Embryonic facial prominence (tissue), 1 donor: ENCODE measurements around the gene SLC23A2.
"Not testable (repeated sequence)": the region's sequence is repeated elsewhere in the genome, so short reads cannot be mapped to it uniquely, and the experiment has no call there.

Experiments used
- DNase-seq: peaks from one replicate; pipeline ENCODE4 v3.0.0-alpha.2; 2016; ENCODE audit errors: extremely low spot score

Gene SLC23A2

DNA sequence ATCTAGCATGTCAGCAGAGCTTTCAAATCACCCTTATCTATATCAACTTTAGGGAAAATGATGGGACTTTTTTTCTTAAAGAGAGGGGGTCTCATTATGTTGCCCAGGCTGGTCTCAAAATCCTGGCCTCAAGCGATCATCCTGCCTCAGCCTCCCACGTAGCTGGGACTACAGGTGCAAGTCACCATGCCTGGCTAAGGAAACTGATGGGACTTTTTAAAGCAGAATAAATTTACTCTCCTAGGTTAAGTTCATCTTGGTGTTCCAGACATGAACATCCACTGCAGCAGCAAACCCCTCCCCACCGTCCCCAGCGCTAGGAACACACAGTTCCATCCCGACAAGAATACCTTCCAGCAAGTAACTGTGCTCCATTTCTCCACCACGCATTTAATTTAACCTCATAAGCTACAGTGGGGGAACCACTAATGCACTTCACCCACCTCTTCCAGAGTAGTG lies 64.9 kb downstream of the SLC23A2 start:
- no peak for DNase-seq

DNA sequence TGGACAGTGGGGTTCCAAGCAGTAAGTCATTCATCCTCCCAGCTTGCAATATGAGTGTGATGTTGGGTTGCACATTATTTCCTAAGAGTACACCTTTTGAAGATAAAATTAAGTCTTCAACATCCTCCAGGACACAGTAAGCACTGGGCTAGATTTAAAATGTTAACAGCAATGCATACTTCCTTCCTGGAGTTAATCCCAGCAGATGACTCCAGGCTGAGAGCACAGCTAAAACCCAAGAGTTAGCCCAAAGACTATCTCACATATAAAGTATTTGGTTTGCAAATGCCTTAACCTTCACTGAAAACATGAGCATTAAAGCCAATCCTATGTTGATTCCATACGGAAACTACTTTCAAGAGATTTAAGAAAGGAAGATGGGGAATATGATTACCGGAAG lies 69.2 kb downstream of the SLC23A2 start:
- no peak for DNase-seq

DNA sequence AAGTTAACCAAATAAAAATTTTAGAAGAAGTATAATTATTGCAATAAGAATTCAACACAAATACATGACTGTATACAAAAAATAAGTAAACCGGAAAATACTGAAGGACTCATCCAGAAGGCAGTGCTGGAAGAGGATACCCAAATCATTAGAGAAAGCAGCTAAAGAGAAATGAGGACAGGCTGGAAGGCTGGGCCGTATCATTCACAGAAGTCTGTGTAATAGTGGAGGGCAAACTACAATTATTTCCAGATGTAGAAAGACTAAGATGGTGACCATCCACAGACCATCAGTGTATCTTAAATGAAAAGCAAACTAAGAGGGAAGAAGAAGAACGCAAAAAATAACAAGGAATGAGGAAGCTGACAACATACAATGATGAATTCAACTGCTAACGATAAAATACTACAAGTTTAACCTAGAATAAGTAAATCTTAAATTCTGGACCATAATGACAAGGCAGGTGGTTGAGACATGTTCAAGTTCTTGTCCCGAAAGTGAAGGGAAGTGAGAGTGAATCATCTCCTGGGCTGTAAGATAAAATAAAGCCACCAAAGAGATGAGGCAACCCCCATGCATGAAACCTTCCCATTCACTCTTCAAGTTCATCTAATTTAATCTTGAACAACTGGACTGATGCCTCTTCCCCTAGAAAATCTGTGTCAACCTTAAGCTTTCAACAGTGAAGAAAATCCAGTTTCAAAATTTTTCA lies 71.5 kb downstream of the SLC23A2 start:
- no peak for DNase-seq

DNA sequence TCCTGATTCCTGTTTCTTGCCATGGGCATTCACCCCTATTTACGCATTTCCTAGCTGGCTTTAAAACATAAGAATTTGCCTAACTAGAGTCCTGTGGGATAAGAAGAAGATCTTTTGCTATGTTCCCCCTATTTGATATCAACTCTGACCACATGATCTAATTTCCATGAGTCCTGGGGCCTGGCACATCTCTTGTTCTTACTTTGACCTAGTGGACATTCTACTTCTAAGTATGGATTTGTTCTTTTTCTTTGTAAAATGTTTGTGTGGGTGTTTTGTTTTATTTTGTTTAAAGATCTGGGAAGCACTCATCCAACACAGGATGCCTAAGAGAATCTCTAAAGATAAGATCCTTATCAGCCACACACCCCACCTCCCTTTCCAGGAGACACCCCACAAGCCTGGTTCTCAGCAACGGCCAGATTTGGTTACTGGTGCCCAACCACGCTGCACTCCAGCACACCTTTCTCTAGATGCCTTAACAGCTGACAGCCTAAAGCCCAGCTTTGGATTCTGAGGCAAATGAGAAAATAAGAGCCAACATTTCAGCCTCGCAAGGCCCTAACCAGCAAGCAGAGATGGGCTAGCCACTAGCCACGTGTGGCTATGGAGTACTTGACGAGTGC lies 74.7 kb downstream of the SLC23A2 start:
- DNase-seq: no peak

DNA sequence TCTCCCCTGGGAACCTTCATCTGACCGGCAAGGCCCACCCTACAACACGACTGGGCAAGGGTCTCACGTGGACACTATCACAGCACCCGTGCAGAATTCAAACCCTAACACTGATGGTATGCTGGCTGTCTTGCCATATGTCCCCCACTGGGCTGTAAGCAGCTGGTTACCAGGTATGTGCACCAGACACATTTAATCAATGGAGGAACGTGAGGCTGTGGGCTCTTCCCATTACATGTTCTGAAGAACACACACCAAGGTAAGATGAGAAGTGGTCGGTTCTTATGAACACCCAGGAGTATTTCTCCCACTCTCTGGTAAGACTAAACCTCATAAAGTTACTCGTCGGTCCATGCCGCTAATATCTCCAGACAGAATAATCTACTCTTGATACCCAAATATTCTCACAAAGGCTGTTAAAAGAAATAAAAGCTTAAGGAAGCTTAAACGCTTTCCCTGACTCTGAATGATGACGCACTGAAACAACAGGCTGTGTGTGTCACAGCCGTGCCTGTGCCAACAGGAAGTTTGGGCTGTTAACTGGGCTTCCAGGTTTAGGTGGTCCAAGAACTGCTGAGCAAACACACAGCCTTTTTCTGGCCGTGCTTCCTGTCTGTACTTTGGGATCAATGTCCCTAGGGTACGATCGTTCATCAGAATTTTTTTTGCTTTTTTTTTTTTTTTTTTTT lies 75.3 kb downstream of the SLC23A2 start:
- no peak for DNase-seq

GRCh38 chr20:4924446-4924845 lies 76.9 kb downstream of the SLC23A2 start:
- no peak for DNase-seq

GRCh38 chr20:4924032-4924431 lies 77.3 kb downstream of the SLC23A2 start:
- no peak for DNase-seq

DNA sequence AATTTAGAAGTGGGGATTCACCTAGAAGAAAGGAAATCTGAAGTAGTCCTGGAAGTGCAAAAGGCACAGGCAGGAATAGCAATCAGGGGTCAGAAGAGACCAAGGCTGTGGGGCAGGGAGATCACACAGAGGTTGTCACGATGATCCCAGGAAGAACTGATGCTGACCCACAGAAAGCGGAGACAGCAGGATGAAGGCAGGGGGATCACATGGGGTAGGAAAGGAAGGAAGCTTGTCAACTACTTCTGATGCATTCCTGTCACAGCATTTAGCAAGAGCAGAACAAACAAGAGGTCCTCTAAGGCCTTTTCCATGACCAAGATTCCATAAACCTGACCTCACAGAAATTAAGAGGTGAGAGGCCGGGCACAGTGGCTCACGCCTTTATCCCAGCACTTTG lies 79.1 kb downstream of the SLC23A2 start:
- no peak for DNase-seq

- DNase-seq: not testable (repeated sequence)
These were observed 80.0 kb downstream of the SLC23A2 start for GRCh38 chr20:4921271-4921670.

DNA sequence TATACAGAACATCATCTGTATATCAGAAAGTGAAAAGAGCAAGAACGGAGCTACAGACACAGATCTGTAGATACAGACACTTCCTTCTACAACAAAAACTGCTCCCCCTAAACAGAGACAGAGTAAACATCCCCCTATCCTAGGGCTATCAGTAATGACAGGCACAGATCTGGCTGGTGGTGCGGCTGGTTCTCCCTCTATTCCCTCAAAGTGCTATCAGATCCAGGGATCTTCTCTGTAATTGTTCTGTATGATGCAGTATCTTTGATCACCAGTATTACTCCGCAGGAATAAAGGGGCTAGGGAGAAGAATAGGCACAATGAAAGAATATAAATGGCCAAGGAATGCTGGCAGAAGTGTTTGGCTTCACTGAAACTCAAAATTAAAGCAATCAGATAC lies 80.7 kb downstream of the SLC23A2 start:
- no peak for DNase-seq

DNA sequence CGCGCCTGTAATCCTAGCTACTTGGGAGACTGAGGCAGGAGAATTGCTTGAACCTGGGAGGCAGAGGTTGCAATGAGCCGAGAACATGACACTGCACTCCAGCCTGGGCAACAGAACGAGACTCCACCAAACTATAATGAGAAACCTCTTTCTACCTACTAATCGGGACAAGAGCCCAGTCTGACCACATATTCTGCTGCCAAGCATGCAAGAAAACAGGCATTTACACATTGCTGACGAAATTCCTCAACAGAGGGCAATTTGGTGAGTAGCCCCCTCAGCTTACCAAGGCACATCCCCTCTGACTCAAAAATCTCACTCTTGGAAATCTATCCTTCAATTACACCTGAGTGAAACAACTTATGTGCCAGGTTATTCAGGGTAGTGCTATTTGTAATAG lies 81.2 kb downstream of the SLC23A2 start:
- DNase-seq: no peak

DNA sequence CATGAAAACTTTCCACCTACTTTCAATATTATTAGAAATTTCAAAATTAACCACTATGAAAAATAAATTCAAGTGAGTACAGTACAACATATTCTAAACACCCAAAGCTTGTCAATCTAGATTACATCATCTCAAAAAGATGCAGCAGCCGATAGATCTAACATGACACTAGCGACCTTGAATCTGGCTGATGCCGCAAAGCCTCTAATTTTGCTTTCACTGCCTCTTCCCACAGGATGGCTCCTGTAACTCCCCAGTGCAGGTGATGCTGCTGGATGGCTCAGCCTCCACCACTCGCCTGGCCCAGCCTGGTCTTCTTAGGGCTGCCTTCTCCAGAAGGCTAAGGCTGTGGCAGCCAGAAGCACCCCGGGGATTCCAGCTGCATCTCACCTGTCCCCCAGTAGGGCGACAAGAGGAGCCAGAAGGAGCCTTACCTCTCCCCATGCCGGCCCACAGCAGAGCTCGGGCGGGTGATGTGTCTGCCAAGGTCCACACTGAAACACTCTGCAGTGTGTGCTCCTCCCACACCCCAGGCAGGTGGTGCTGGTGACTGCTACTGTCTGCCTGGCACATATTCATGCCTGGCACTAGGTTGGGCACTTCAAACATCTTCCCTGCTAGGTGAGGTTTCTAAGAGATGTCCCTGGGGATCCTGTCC lies 82.1 kb downstream of the SLC23A2 start:
- no peak for DNase-seq

- no peak for DNase-seq
These were observed 82.8 kb downstream of the SLC23A2 start for GRCh38 chr20:4918473-4918872.

- no peak for DNase-seq
These were observed 84.1 kb downstream of the SLC23A2 start for GRCh38 chr20:4916971-4917881.

- DNase-seq: no peak
These were observed 88.2 kb downstream of the SLC23A2 start for GRCh38 chr20:4913147-4913546.

- DNase-seq: no peak
These were observed 88.7 kb downstream of the SLC23A2 start for GRCh38 chr20:4912380-4913142.

DNA sequence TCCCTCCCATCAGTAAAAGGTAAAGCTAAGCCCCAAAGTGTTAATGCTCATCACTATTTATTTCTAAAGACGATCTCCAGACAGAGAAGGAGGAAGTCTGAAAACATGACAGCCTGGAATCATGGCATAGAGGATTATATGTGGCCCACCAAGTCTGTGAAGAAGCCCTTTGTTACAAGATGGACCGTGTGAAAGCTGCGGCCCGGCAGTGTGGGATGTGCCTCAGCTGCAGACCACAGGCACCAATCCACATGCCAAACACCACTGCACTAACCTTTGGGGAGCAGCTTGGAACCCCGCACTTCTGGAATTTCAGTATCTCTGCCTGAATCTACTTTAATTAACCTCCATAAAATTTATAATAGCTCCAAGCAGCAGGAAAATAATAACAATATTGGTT lies 90.4 kb downstream of the SLC23A2 start:
- DNase-seq: no peak

DNA sequence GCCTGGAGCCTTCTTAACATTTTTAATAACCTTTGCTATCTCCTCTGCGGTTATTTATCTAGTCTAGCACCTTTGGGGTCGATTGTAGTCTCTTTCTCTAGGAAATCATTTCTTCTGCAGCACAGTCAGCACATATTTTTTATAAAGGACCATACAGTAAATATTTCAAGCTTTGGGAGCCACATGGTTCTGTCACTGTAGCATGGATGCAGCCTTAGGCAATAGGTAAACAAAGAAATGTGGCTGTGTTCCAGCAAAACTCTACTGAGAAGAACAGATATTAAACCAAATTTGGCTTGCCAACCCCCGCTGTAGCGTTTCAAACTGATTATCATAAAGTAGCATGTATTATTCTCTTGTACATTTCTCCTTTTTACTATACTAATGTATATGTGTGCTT lies 95.7 kb downstream of the SLC23A2 start:
- no peak for DNase-seq

- no peak for DNase-seq
These were observed 96.1 kb downstream of the SLC23A2 start for GRCh38 chr20:4905195-4905594.

GRCh38 chr20:4904127-4904860 lies 97.0 kb downstream of the SLC23A2 start:
- no peak for DNase-seq
